ENCODE results near the gene DAGLA.

The DAGLA gene

GRCh38 chr11:61785837-61786402 lies 105.7 kb downstream of the DAGLA start:
- no peak for DNase-seq

- DNase-seq: peak; percentile 25
Observed at GRCh38 chr11:61787928-61788491, 107.8 kb downstream of the DAGLA start.

DNA sequence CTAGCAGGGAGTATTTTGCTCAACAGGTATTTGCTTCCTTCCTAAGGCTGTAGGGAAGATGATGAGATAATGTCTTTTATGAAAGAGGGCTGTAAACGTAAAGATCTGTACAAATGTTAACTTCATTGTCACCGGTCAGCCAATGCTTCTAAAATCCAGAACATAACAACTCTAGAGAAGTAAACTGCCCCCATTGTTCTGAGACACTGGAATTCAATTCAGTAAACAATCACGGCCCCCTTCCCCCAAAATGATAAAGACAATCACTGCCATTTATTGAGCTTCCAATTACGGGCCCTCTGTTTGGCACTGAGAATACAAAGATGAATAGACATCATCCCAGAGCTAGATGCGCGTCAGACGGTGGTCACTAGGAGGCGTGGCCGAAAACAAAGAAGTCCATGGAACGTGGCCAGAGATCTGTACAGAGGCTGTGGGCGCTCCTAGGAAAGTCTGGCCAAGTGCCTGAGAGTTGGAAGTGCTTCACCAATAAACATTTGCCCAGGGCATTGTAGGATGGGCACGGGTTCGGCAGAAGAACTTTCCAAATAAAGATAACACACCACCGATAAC lies 111.6 kb downstream of the DAGLA start:
- peak; percentile 57 for DNase-seq

- DNase-seq: peak; percentile 89
Observed at GRCh38 chr11:61792310-61793082, 112.3 kb downstream of the DAGLA start, which contains the start of the genes FEN1 and TMEM258. FEN1 (plus strand) TSS chr11:61792911; CDS start chr11:61795362, 2,451 bp downstream. TMEM258 (minus strand) TSS chr11:61792599; CDS start chr11:61792558, 41 bp downstream.

GRCh38 chr11:61793083-61793828 lies 113.1 kb downstream of the DAGLA start:
- DNase-seq: no peak

DNA sequence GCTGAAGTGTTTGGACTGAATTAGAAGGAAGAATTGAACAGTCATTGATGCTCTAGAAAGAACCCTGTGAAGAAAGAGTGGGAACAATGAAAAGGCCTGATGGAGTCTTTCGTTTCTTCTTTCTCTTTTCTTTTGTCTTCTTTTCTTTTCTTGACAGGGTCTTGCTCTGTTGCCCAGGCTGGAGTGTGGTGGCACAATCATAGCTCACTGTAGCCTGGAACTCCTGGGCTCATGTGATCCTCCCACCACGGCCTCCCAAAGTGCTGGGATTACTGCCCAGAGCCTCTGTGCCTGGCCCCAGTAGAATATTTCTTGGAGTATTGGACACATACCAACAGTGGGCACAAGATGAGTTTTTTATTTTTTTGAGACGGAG lies 113.6 kb downstream of the DAGLA start:
- DNase-seq: no peak

GRCh38 chr11:61794579-61794978 lies 114.4 kb downstream of the DAGLA start:
- DNase-seq: no peak

DNA sequence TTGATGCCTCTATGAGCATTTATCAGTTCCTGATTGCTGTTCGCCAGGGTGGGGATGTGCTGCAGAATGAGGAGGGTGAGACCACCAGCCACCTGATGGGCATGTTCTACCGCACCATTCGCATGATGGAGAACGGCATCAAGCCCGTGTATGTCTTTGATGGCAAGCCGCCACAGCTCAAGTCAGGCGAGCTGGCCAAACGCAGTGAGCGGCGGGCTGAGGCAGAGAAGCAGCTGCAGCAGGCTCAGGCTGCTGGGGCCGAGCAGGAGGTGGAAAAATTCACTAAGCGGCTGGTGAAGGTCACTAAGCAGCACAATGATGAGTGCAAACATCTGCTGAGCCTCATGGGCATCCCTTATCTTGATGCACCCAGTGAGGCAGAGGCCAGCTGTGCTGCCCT lies 115.3 kb downstream of the DAGLA start:
- no peak for DNase-seq

GRCh38 chr11:61795876-61796526 lies 115.8 kb downstream of the DAGLA start:
- DNase-seq: no peak

All from CD4-positive, alpha-beta T cell treated with Interleukin-10 for 1 hour (primary cell).